ENCODE results near the gene ZNF48. TPM values are rescaled to one million over a fixed set of nuclear protein-coding genes. Genes with fewer than 3 reads are reported as not detected.

Gene ZNF48
- total RNA-seq (2022; extraction: Qiagen RNA extraction): 11.7 to 15.2 TPM (median 12.2 TPM) in 5 replicates

GRCh38 chr16:30395155-30395991, at the start of gene ZNF48:
Gene ZNF48 (plus strand): TSS chr16:30395420. CDS start chr16:30395795, 375 bp downstream.

GRCh38 chr16:30355144-30355953, 39.9 kb upstream of the ZNF48 start, which contains the start of gene CD2BP2:
Gene CD2BP2 (minus strand): TSS chr16:30355308. CDS start chr16:30354681, 627 bp downstream.

GRCh38 chr16:30370456-30371247, 24.6 kb upstream of the ZNF48 start, which contains the start of gene TBC1D10B:
Gene TBC1D10B (minus strand): TSS chr16:30370494. CDS start chr16:30370183, 311 bp downstream.

GRCh38 chr16:30374538-30374937, 20.7 kb upstream of the ZNF48 start, which contains the start of gene MYL11:
Gene MYL11 (plus strand): TSS chr16:30374802. CDS start chr16:30374858, 56 bp downstream.

GRCh38 chr16:30382111-30382881, 12.9 kb upstream of the ZNF48 start, which contains the start of gene SEPTIN1:
Gene SEPTIN1 (minus strand): TSS chr16:30382561. CDS start chr16:30382542, 19 bp downstream.

GRCh38 chr16:30407102-30407803, 12.0 kb downstream of the ZNF48 start, which contains the start of gene ZNF771:
Gene ZNF771 (plus strand): TSS chr16:30407606. CDS start chr16:30408054, 448 bp downstream.

GRCh38 chr16:30429678-30430427, 34.6 kb downstream of the ZNF48 start, which contains the start of gene DCTPP1:
Gene DCTPP1 (minus strand): TSS chr16:30430030. CDS start chr16:30429980, 50 bp downstream.

GRCh38 chr16:30445408-30446202, 50.4 kb downstream of the ZNF48 start, which contains the start of gene SEPHS2:
Gene SEPHS2 (minus strand): TSS chr16:30445874. CDS start chr16:30445727, 147 bp downstream.

Other genes with a start within 250 kb of the ZNF48 start
- 2.0 to 3.6 TPM (median 2.8 TPM) in 5 replicates for gene CORO1A, start 211.8 kb upstream of the ZNF48 start, total RNA-seq (2022; extraction: Qiagen RNA extraction)
- gene BOLA2B, start 201.8 kb upstream of the ZNF48 start, total RNA-seq (2022; extraction: Qiagen RNA extraction): 131 to 236 TPM (median 196 TPM) in 5 replicates
- gene SLX1A, start 201.5 kb upstream of the ZNF48 start, total RNA-seq (2022; extraction: Qiagen RNA extraction): 6.4 to 18.9 TPM (median 12.2 TPM) in 5 replicates
- 5.0 to 11.1 TPM (median 5.9 TPM) in 5 replicates for gene SULT1A3, start 196.2 kb upstream of the ZNF48 start, total RNA-seq (2022; extraction: Qiagen RNA extraction)
- gene NPIPB13, start 146.9 kb upstream of the ZNF48 start, total RNA-seq (2022; extraction: Qiagen RNA extraction): 0.59 to 3.3 TPM (median 3.1 TPM) in 5 replicates
- gene CD2BP2, start 40.1 kb upstream of the ZNF48 start, total RNA-seq (2022; extraction: Qiagen RNA extraction): 64.5 to 69.9 TPM (median 66.8 TPM) in 5 replicates
- 21.2 to 32.4 TPM (median 29.5 TPM) in 5 replicates for gene TBC1D10B, start 24.9 kb upstream of the ZNF48 start, total RNA-seq (2022; extraction: Qiagen RNA extraction)
- 0.65 to 0.88 TPM in 2 of 5 replicates, not detected in the others for gene MYL11, start 20.6 kb upstream of the ZNF48 start, total RNA-seq (2022; extraction: Qiagen RNA extraction)
- 1.00 to 2.6 TPM (median 1.9 TPM) in 5 replicates for gene SEPTIN1, start 12.9 kb upstream of the ZNF48 start, total RNA-seq (2022; extraction: Qiagen RNA extraction)
- gene ZNF771, start 12.2 kb downstream of the ZNF48 start, total RNA-seq (2022; extraction: Qiagen RNA extraction): 2.8 to 6.1 TPM (median 5.3 TPM) in 5 replicates
- 95.7 to 126 TPM (median 123 TPM) in 5 replicates for gene DCTPP1, start 34.6 kb downstream of the ZNF48 start, total RNA-seq (2022; extraction: Qiagen RNA extraction)
- gene SEPHS2, start 50.5 kb downstream of the ZNF48 start, total RNA-seq (2022; extraction: Qiagen RNA extraction): 45.9 to 48.4 TPM (median 47.4 TPM) in 5 replicates
- 0.03 to 0.21 TPM in 2 of 5 replicates, not detected in the others for gene ITGAL, start 77.3 kb downstream of the ZNF48 start, total RNA-seq (2022; extraction: Qiagen RNA extraction)
- gene ZNF768, start 131.1 kb downstream of the ZNF48 start, total RNA-seq (2022; extraction: Qiagen RNA extraction): 37.5 to 47.8 TPM (median 45.5 TPM) in 5 replicates
- gene ZNF747, start 139.4 kb downstream of the ZNF48 start, total RNA-seq (2022; extraction: Qiagen RNA extraction): 3.2 to 5.0 TPM (median 3.8 TPM) in 5 replicates
- 4.1 to 6.7 TPM (median 6.4 TPM) in 5 replicates for gene ZNF764, start 163.0 kb downstream of the ZNF48 start, total RNA-seq (2022; extraction: Qiagen RNA extraction)
- gene ZNF688, start 176.3 kb downstream of the ZNF48 start, total RNA-seq (2022; extraction: Qiagen RNA extraction): 4.9 to 8.7 TPM (median 6.6 TPM) in 5 replicates
- not detected in 5 replicates for gene ZNF785, start 190.3 kb downstream of the ZNF48 start, total RNA-seq (2022; extraction: Qiagen RNA extraction)
- gene ZNF689, start 215.0 kb downstream of the ZNF48 start, total RNA-seq (2022; extraction: Qiagen RNA extraction): 7.5 to 9.5 TPM (median 8.8 TPM) in 5 replicates

Data from A549 treated with Mapracorat at 1 μM for 4 hours (cell line).